GM12875 (cell line): ENCODE measurements around the gene NLRC5.

Experiments
- H3K4me3 ChIP-seq: one replicate; pipeline ENCODE4 v1.5.1; 2011; ENCODE audit warnings: low read depth, low read length, control low read depth
- CTCF ChIP-seq: IDR thresholded peaks from 2 replicates; pipeline ENCODE4 v1.5.1; 2011; ENCODE audit warnings: low read depth, mild to moderate bottlenecking, control low read depth, inconsistent platforms, low read length, moderate library complexity, borderline replicate concordance; ENCODE audit not compliant: insufficient read depth

The NLRC5 gene

DNA sequence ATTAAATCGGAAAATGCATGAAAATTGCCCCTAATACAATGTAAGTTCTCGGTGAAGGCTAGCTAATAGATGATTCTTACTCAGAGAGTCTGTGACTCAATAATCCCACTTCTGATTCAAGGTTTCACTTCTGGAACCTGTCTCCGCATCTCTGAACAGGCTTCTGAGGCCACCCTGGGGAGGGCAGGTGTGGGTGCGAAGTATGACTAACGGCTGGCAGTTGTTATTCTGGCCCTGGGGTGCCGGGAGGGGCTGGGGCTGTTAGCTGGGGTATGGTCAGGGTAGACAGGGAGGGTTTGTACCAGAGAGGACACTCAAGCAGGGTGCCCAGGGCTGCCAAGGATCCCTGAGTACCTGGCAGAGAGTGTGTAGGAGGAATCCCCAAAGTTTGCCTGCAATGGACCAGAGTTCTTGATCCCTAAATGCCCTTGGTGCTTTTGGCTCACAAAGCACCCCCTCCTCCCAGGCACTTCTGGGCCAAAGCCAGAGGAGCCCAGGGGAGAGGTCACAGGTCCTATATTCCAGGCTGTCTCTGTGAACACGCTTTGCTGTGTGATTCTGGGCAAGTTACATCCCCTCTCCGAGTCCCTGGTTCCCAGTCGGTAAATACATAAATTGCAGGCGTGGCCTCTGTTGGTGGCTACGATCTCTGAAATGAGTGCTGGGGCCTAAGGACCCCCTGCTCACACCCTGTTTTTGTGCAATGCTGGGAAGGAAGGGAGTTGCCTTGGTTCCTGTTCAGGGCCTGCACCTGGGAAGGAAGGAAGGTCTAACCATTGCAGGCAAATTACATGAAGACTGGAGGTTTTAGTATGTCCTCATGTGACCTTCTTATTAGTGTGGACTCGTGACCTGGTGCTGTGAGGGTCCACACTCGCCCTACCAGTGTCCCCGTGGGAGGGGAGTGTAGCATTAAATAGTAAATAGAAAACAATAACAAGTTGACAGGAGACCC is 53.1 kb downstream of the NLRC5 start:
- peak overlapping the region; percentile 19 for H3K4me3 ChIP-seq
- TF ChIP-seq CTCF, result no peak

DNA sequence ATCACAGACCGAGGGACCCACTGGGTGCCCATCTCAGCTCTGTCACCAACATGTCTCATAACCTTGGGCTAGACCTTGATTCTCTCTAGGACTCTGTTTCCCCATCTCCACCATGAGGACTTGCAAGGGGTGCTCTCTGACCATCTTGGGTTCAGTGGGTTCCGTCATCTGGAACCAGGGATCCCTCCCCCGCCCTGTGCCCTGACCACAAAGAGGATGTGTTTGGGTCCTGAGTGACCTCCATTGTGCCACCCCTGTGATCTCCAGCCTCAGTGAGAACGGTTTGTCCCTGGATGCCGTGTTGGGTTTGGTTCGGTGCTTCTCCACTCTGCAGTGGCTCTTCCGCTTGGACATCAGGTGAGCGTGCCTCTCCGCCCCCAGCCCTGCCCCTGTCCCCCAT is 53.9 kb downstream of the NLRC5 start:
- no peak for TF ChIP-seq CTCF
- no peak overlapping the region for H3K4me3 ChIP-seq

DNA sequence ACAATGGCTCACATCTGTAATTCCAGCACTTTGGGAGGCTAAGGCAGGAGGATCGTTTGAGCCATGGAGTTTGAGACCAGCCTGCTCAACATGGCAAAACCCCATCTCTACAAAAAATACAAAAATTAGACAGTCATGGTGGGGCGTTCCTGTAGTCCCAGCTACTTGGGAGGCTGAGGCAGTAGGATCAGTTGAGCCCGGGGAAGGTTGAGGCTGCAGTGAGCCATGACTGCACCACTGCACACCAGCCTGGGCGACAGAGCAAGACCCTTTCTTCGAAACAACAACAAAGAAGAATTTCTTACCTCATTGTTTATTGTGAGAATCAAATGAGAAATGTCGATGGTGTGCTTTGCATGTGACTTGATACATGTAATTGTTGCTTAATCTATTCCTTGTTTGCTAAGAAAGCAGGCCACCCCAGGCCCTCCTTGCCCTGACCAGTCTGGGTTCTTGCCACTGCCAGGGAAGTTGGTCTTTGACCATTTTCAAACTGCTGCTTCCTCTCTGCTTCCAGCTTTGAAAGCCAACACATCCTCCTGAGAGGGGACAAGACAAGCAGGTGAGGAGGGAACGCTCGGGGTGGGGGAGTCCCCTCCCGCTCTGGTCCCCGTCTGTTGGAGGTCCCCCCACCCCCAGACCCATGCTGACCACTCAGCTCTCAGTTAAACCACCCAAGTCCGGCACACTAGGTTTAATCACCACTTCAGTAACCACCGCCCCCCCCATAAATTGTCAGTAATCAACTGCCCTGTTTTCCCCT is 55.8 kb downstream of the NLRC5 start:
- H3K4me3 ChIP-seq, result no peak overlapping the region
- no peak for TF ChIP-seq CTCF

GRCh38 chr16:57045694-57046381 is 56.5 kb downstream of the NLRC5 start:
- peak; percentile 85 for TF ChIP-seq CTCF

GRCh38 chr16:57048095-57048494 is 58.7 kb downstream of the NLRC5 start:
- no peak for TF ChIP-seq CTCF
- no peak overlapping the region for H3K4me3 ChIP-seq

More at GRCh38 chr16:57045694-57046381, 56.5 kb downstream of the NLRC5 start:
- no peak overlapping the region for H3K4me3 ChIP-seq

- no peak overlapping the region for H3K4me3 ChIP-seq
- no peak for TF ChIP-seq CTCF
Measured at GRCh38 chr16:57049678-57050077, 60.3 kb downstream of the NLRC5 start.
